Measurements from ENCODE around the gene DROSHA. TPM values are rescaled to one million over a fixed set of nuclear protein-coding genes. Genes with fewer than 3 reads are reported as not detected.

The DROSHA gene
- total RNA-seq, 1 experiment from 2014 or later: 106 TPM

DNA sequence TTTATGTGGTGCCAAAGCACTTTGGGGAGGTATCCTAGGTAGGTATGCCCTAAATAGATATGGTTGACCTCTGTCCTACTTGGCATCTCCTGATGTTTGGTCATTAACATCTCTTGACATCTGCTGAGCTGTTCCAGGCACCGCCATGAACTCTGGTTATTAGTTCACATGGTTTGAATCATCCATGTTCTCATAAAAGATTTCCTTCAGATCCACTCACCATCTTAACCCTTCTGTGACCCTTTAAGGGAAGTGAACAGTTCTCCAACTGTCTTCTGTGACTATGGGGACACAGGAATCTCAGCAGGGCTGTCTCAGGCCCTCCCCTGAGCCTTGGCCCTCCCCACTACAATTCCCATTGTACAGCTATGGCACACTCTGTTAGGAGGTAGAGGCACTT, 170.7 kb downstream of the DROSHA start:
- no peaks in the 10 kb centered on the region for H3K79me2 ChIP-seq (ENCODE audit: insufficient read depth, low read length)
- H3K4me1 ChIP-seq (ENCODE audit: insufficient read depth, low read length): peaks cover 3% of the 10 kb centered on the region; the same call in 1 of the 2 replicates
- no peak overlapping the region for H3K27ac ChIP-seq (ENCODE audit: insufficient read length, low read depth, low read length)
- no peak for DNase-seq
- no peak overlapping the region for H4K5ac ChIP-seq (ENCODE audit: insufficient read length, low read depth, low read length)
- no peak overlapping the region for H3K9ac ChIP-seq (ENCODE audit: extremely low read depth, insufficient read length, low read length)
- no peak overlapping the region for H2BK15ac ChIP-seq (ENCODE audit: low read depth, low read length)
- no peak overlapping the region for H3K4ac ChIP-seq (ENCODE audit: low read depth, low read length)
- no peak overlapping the region for H2AK5ac ChIP-seq (ENCODE audit: insufficient read length, low read length)
- Mint-ChIP-seq H3K36me3 (ENCODE audit: insufficient read depth in 1 of 3, low read depth in 3 of 3) (peaks cover 1 to 8% (median 4%) of the 10 kb centered on the region in 3 experiments; a peak in 6 of 7 replicates), H3K27me3 (ENCODE audit: low read depth) (no peaks in the 10 kb centered on the region), H3K4me3 (no peak overlapping the region), H3K9me3 (peaks cover 0 to 7% of the 10 kb centered on the region in 2 experiments; a peak in 4 of 5 replicates), H3K4me1 (peaks cover 22% of the 10 kb centered on the region in 2 experiments), H3K27ac (peak overlapping the region in 1 of 3 experiments; percentile 81; a peak in 2 of 7 replicates)
- H3K4me2 ChIP-seq (ENCODE audit: insufficient read depth, insufficient read length, low read length): no peak overlapping the region
- no peak overlapping the region for H2AFZ ChIP-seq (ENCODE audit: low read length)
- H3K27me3 ChIP-seq (ENCODE audit: insufficient read depth, low read length): no peaks in the 10 kb centered on the region
- TF ChIP-seq CTCF (conservative IDR thresholded peaks at IDR 0.05): no peak
- H2BK5ac ChIP-seq (ENCODE audit: insufficient read length, low read length): no peak overlapping the region
- H3K79me1 ChIP-seq (ENCODE audit: insufficient read depth, low read depth, low read length, poor library complexity, severe bottlenecking): no peaks in the 10 kb centered on the region
- no peak overlapping the region for H2BK20ac ChIP-seq (ENCODE audit: low read depth, low read length, poor library complexity, severe bottlenecking)
- H3T11ph ChIP-seq (ENCODE audit: low read length): no peak overlapping the region
- H3K9me3 ChIP-seq (ENCODE audit: control insufficient read depth, low read depth, low read length): no peaks in the 10 kb centered on the region
- H4K91ac ChIP-seq (ENCODE audit: insufficient read length, low read depth, low read length): no peak overlapping the region
- no peak overlapping the region for H3K14ac ChIP-seq (ENCODE audit: insufficient read depth, low read length)
- H4K8ac ChIP-seq (replicated peaks; ENCODE audit: insufficient read length, low read depth, low read length): no peak overlapping the region
- no CpG with 5 or more reads among the region's 1 CpG for WGBS (ENCODE audit: extremely low coverage, insufficient read length, low lambda C conversion rate)
- no peak overlapping the region for H3K18ac ChIP-seq (ENCODE audit: insufficient read length, low read depth, low read length)
- H2BK120ac ChIP-seq (ENCODE audit: low read depth, low read length, poor library complexity, severe bottlenecking): no peak overlapping the region
- no peak overlapping the region for H3K56ac ChIP-seq (ENCODE audit: insufficient read length, low read depth, low read length)
- H3K23ac ChIP-seq (ENCODE audit: insufficient read length, low read depth, low read length): no peak overlapping the region
- H4K20me1 ChIP-seq (ENCODE audit: control insufficient read depth, insufficient read depth, insufficient read length): no peaks in the 10 kb centered on the region
- no peaks in the 10 kb centered on the region for H3K23me2 ChIP-seq (ENCODE audit: insufficient read length, low read depth, low read length, poor library complexity, severe bottlenecking)
- H2BK12ac ChIP-seq (ENCODE audit: insufficient read length, low read depth, low read length): no peak overlapping the region

Data from H9 (cell line).